Naive thymus-derived CD4-positive, alpha-beta T cell (primary cell): ENCODE measurements around the gene TDRD15. TPM values are rescaled to one million over a fixed set of nuclear protein-coding genes. Genes with fewer than 3 reads are reported as not detected.
"Not testable (repeated sequence)": the region's sequence is repeated elsewhere in the genome, so short reads cannot be mapped to it uniquely, and the experiment has no call there.

Experiments
- ATAC-seq: fragments of 150-1000 bp; cut with Tn5 transposase; 2 replicates; pipeline ENCODE4 v1.10.0; 2021; ENCODE audit warnings: mild to moderate bottlenecking, moderate library complexity
- CTCF ChIA-PET: fragments of 350-600 bp; sonication (Branson Sonifier 250); formaldehyde crosslinking; loops from one replicate; lab custom pipeline; 2021; ENCODE audit warnings: antibody characterized with exemption; lab: Charles Lee
- POLR2A ChIA-PET: fragments of 350-600 bp; sonication (Branson Sonifier 250); formaldehyde crosslinking; loops from one replicate; lab custom pipeline; 2021; ENCODE audit warnings: antibody characterized with exemption, inconsistent platforms; lab: Charles Lee
- DNase-seq, 9 donors: peaks; one replicate each; pipeline versions ENCODE4 v3.0.0 to v3.0.0-alpha.2; 2020 to 2022; ENCODE audit warnings: mixed read lengths in 1 of 9
- H3K27ac ChIP-seq: one replicate; pipeline ENCODE4 v1.7.0; 2013; ENCODE audit warnings: mild to moderate bottlenecking, low read depth, low read length, moderate library complexity
- H3K27me3 ChIP-seq, 2 donors: one replicate each; pipeline ENCODE4 v1.7.0; 2013; ENCODE audit warnings: low read length in 2 of 2, mild to moderate bottlenecking in 2 of 2, moderate library complexity in 2 of 2; ENCODE audit not compliant: control insufficient read depth in 2 of 2, insufficient read depth in 2 of 2
- H3K36me3 ChIP-seq, 3 experiments: 1 replicate in 2 of 3; 2 replicates in 1 of 3; pipeline ENCODE4 v1.7.0; 2013; ENCODE audit warnings: low read length in 3 of 3, mild to moderate bottlenecking in 3 of 3, moderate library complexity in 1 of 3; ENCODE audit not compliant: insufficient read depth in 3 of 3, control insufficient read depth in 2 of 3
- H3K4me1 ChIP-seq, 2 donors: one replicate each; pipeline ENCODE4 v1.7.0; 2013; ENCODE audit warnings: low read length in 2 of 2, mild to moderate bottlenecking in 2 of 2, moderate library complexity in 1 of 2; ENCODE audit not compliant: control insufficient read depth in 2 of 2, insufficient read depth in 2 of 2
- H3K4me3 ChIP-seq: 2 replicates; pipeline ENCODE4 v1.7.0; 2013; ENCODE audit warnings: mild to moderate bottlenecking, low read length
- H3K9me3 ChIP-seq, 3 experiments: 1 replicate in 2 of 3; 2 replicates in 1 of 3; pipeline ENCODE4 v1.7.0; 2013; ENCODE audit warnings: low read length in 3 of 3; ENCODE audit not compliant: control insufficient read depth in 2 of 3
- H3K27ac Mint-ChIP-seq, 9 donors: one replicate each; pipeline ENCODE4 v1.8.0; 2020 to 2022; ENCODE audit warnings: mixed read lengths in 9 of 9, mild to moderate bottlenecking in 8 of 9, moderate library complexity in 5 of 9, inconsistent platforms in 2 of 9
- H3K27me3 Mint-ChIP-seq, 5 donors: one replicate each; pipeline ENCODE4 v1.8.0; 2021 to 2022; ENCODE audit warnings: mixed read lengths in 5 of 5, mild to moderate bottlenecking in 1 of 5
- H3K36me3 Mint-ChIP-seq, 5 donors: one replicate each; pipeline ENCODE4 v1.8.0; 2020 to 2022; ENCODE audit warnings: mixed read lengths in 5 of 5, mild to moderate bottlenecking in 3 of 5, inconsistent platforms in 1 of 5
- H3K4me1 Mint-ChIP-seq, 7 donors: one replicate each; pipeline ENCODE4 v1.8.0; 2020 to 2022; ENCODE audit warnings: mixed read lengths in 7 of 7, mild to moderate bottlenecking in 3 of 7, inconsistent platforms in 1 of 7
- H3K4me3 Mint-ChIP-seq, 10 donors: one replicate each; pipeline ENCODE4 v1.8.0; 2020 to 2022; ENCODE audit warnings: mild to moderate bottlenecking in 10 of 10, mixed read lengths in 10 of 10, moderate library complexity in 6 of 10, inconsistent platforms in 2 of 10
- H3K9me3 Mint-ChIP-seq, 11 donors: one replicate each; pipeline ENCODE4 v1.8.0; 2020 to 2022; ENCODE audit warnings: mixed read lengths in 11 of 11, mild to moderate bottlenecking in 4 of 11, inconsistent platforms in 1 of 11, moderate library complexity in 1 of 11
- intact Hi-C, 2 donors: fragments of 100-400 bp; cut with micrococcal nuclease; formaldehyde crosslinking; loops; one replicate each; pipeline ENCODE4 v1.15.1; 2023
- polyA plus RNA-seq, 2 donors: library from polyadenylated mRNA; unstranded; fragments of 300-500 nt; fragmentation: Illumina TruSeq; gene quantifications; one replicate each; pipeline ENCODE4 v1.2.3, GENCODE V29; 2021
- total RNA-seq, 6 experiments: library from RNA in 5 of 6; stranded (reverse) in 5 of 6; gene quantifications; 1 replicate in 5 of 6; 2 replicates in 1 of 6; pipeline ENCODE4 v1.2.3 and lab custom pipeline; 2021 to 2026

TDRD15 gene
- total and polyA plus RNA-seq, 7 experiments from 2014 or later, result not detected

- ChIA-PET CTCF (no interaction called here), POLR2A (no interaction called here)
- intact Hi-C loops, result no loop called here
- Mint-ChIP-seq H3K27ac (no peak overlapping the region), H3K27me3 (peaks cover 0 to 14% (median 12%) of the 10 kb centered on the region in 5 donors), H3K36me3 (no peaks in the 10 kb centered on the region), H3K4me3 (no peak overlapping the region), H3K4me1 (no peaks in the 10 kb centered on the region), H3K9me3 (no peaks in the 10 kb centered on the region)
- no peak for DNase-seq
- no peak overlapping the region for H3K27ac ChIP-seq
- H3K4me1 ChIP-seq, result no peaks in the 10 kb centered on the region
- H3K27me3 ChIP-seq, result no peaks in the 10 kb centered on the region
- H3K4me3 ChIP-seq, result no peak overlapping the region
- ATAC-seq, result no peak
- H3K36me3 ChIP-seq, result no peaks in the 10 kb centered on the region
- H3K9me3 ChIP-seq, result no peaks in the 10 kb centered on the region
These were observed 11.8 kb downstream of the TDRD15 start for GRCh38 chr2:21135585-21135984.

- Histone ChIP-seq H3K4me1 (no peaks in the 10 kb centered on the region), H3K9me3 (no peaks in the 10 kb centered on the region), H3K36me3 (no peaks in the 10 kb centered on the region), H3K27ac (no peak overlapping the region), H3K4me3 (no peak overlapping the region), H3K27me3 (no peaks in the 10 kb centered on the region)
- no peak for DNase-seq
- Mint-ChIP-seq H3K27ac (no peak overlapping the region), H3K9me3 (peaks cover 0 to 3% (median 0%) of the 10 kb centered on the region in 11 donors), H3K4me1 (no peaks in the 10 kb centered on the region), H3K4me3 (no peak overlapping the region), H3K27me3 (peaks cover 0 to 10% (median 6%) of the 10 kb centered on the region in 5 donors), H3K36me3 (no peaks in the 10 kb centered on the region)
- no peak for ATAC-seq
- intact Hi-C loops, result no loop called here
- POLR2A ChIA-PET, result no interaction called here
- CTCF ChIA-PET, result no interaction called here
These were observed 18.4 kb downstream of the TDRD15 start for GRCh38 chr2:21142149-21142548.

- no peak for DNase-seq
- H3K27me3 Mint-ChIP-seq, result peaks cover 0 to 12% (median 0%) of the 10 kb centered on the region in 5 donors
- ATAC-seq, result no peak
- CTCF ChIA-PET, result no interaction called here
- H3K27ac Mint-ChIP-seq, result no peak overlapping the region
- H3K27me3 ChIP-seq, result no peaks in the 10 kb centered on the region
- POLR2A ChIA-PET, result no interaction called here
- H3K9me3 ChIP-seq, result no peaks in the 10 kb centered on the region
- H3K36me3 Mint-ChIP-seq, result no peaks in the 10 kb centered on the region
- no peak overlapping the region for H3K4me3 ChIP-seq
- no peaks in the 10 kb centered on the region for H3K4me1 Mint-ChIP-seq
- H3K4me3 Mint-ChIP-seq, result no peak overlapping the region
- intact Hi-C loops, result no loop called here
- no peaks in the 10 kb centered on the region for H3K36me3 ChIP-seq
- H3K4me1 ChIP-seq, result no peaks in the 10 kb centered on the region
- H3K9me3 Mint-ChIP-seq, result peaks cover 0 to 1% (median 0%) of the 10 kb centered on the region in 11 donors
- no peak overlapping the region for H3K27ac ChIP-seq
These were observed 22.9 kb downstream of the TDRD15 start for GRCh38 chr2:21146638-21147037.

GRCh38 chr2:21148718-21149117, 24.9 kb downstream of the TDRD15 start:
- ChIA-PET CTCF (no interaction called here), POLR2A (no interaction called here)
- Histone ChIP-seq H3K27ac (no peak overlapping the region), H3K27me3 (no peaks in the 10 kb centered on the region), H3K4me1 (no peaks in the 10 kb centered on the region), H3K9me3 (no peaks in the 10 kb centered on the region), H3K4me3 (no peak overlapping the region), H3K36me3 (no peaks in the 10 kb centered on the region)
- DNase-seq, result no peak
- peaks cover 0 to 12% (median 0%) of the 10 kb centered on the region in 5 donors for H3K27me3 Mint-ChIP-seq
- no peak for ATAC-seq
- intact Hi-C loops, result no loop called here
- H3K4me3 Mint-ChIP-seq, result no peak overlapping the region
- no peak overlapping the region for H3K27ac Mint-ChIP-seq
- H3K9me3 Mint-ChIP-seq, result no peaks in the 10 kb centered on the region
- no peaks in the 10 kb centered on the region for H3K36me3 Mint-ChIP-seq
- H3K4me1 Mint-ChIP-seq, result no peaks in the 10 kb centered on the region

GRCh38 chr2:21151234-21151633, 27.5 kb downstream of the TDRD15 start:
- not testable (repeated sequence) for DNase-seq

GRCh38 chr2:21155365-21156136, 31.8 kb downstream of the TDRD15 start:
- H3K4me3 ChIP-seq, result no peak overlapping the region
- Mint-ChIP-seq H3K4me3 (no peak overlapping the region), H3K36me3 (no peaks in the 10 kb centered on the region), H3K9me3 (peaks cover 0 to 6% (median 0%) of the 10 kb centered on the region in 11 donors), H3K27me3 (no peaks in the 10 kb centered on the region), H3K4me1 (no peaks in the 10 kb centered on the region), H3K27ac (no peak overlapping the region)
- ATAC-seq (no peak), DNase-seq (no peak)
- no peak overlapping the region for H3K27ac ChIP-seq
- POLR2A ChIA-PET, result no interaction called here
- intact Hi-C loops, result no loop called here
- no peaks in the 10 kb centered on the region for H3K4me1 ChIP-seq
- CTCF ChIA-PET, result no interaction called here
- H3K9me3 ChIP-seq, result no peaks in the 10 kb centered on the region
- no peaks in the 10 kb centered on the region for H3K27me3 ChIP-seq
- H3K36me3 ChIP-seq, result no peaks in the 10 kb centered on the region

More at GRCh38 chr2:21151234-21151633, 27.5 kb downstream of the TDRD15 start:
- H3K36me3 Mint-ChIP-seq, H3K9me3 Mint-ChIP-seq, ATAC-seq, H3K4me3 ChIP-seq, H3K36me3 ChIP-seq, H3K4me1 Mint-ChIP-seq, CTCF ChIA-PET, H3K27ac Mint-ChIP-seq, H3K4me3 Mint-ChIP-seq, H3K9me3 ChIP-seq, H3K27ac ChIP-seq, intact Hi-C loops, POLR2A ChIA-PET, H3K27me3 ChIP-seq, H3K27me3 Mint-ChIP-seq, H3K4me1 ChIP-seq: not testable (repeated sequence)

- Histone ChIP-seq H3K4me1 (no peaks in the 10 kb centered on the region), H3K27ac (no peak overlapping the region), H3K4me3 (no peak overlapping the region), H3K27me3 (no peaks in the 10 kb centered on the region), H3K9me3 (no peaks in the 10 kb centered on the region), H3K36me3 (no peaks in the 10 kb centered on the region)
- no peaks in the 10 kb centered on the region for H3K36me3 Mint-ChIP-seq
- DNase-seq, result no peak
- no peaks in the 10 kb centered on the region for H3K4me1 Mint-ChIP-seq
- peaks cover 0 to 4% (median 0%) of the 10 kb centered on the region in 5 donors for H3K27me3 Mint-ChIP-seq
- intact Hi-C loops, result no loop called here
- H3K4me3 Mint-ChIP-seq, result no peak overlapping the region
- ChIA-PET CTCF (no interaction called here), POLR2A (no interaction called here)
- ATAC-seq, result no peak
- H3K27ac Mint-ChIP-seq, result no peak overlapping the region
- peaks cover 0 to 12% (median 3%) of the 10 kb centered on the region in 11 donors for H3K9me3 Mint-ChIP-seq
These were observed 37.4 kb downstream of the TDRD15 start for GRCh38 chr2:21161122-21161521.
